Measurements from ENCODE around the gene PLD1.
A peak's percentile ranks its signal among the peaks of the same experiment; 100 is the strongest.

PLD1 gene

GRCh38 chr3:171732756-171733155, 77.5 kb downstream of the PLD1 start:
- no peaks in the 10 kb centered on the region for H3K9me3 ChIP-seq (ENCODE audit: insufficient read depth, low read depth, low read length)
- WGBS, result 73% methylated on average over 3 of the region's 3 CpGs
- H3K4me3 ChIP-seq (ENCODE audit: low read length), result no peak overlapping the region
- H3K4me1 ChIP-seq (ENCODE audit: insufficient read depth, low read length), result peaks cover 12% of the 10 kb centered on the region; the same call in 1 of the 2 replicates
- no peaks in the 10 kb centered on the region for H3K36me3 ChIP-seq (ENCODE audit: insufficient read depth, low read length)
- no peak overlapping the region for H3K27ac ChIP-seq (ENCODE audit: low read depth, low read length)
- H3K27me3 ChIP-seq (ENCODE audit: insufficient read depth, low read length), result no peaks in the 10 kb centered on the region
- no peak overlapping the region for H3K9ac ChIP-seq (ENCODE audit: low read depth, low read length)

GRCh38 chr3:171731691-171732090, 78.6 kb downstream of the PLD1 start:
- peaks cover 21% of the 10 kb centered on the region for H3K4me1 ChIP-seq (ENCODE audit: insufficient read depth, low read length)
- WGBS, result 68% methylated on average over 4 of the region's 4 CpGs
- H3K9ac ChIP-seq (ENCODE audit: low read depth, low read length), result no peak overlapping the region
- no peaks in the 10 kb centered on the region for H3K9me3 ChIP-seq (ENCODE audit: insufficient read depth, low read depth, low read length)
- H3K27me3 ChIP-seq (ENCODE audit: insufficient read depth, low read length), result no peaks in the 10 kb centered on the region
- H3K27ac ChIP-seq (ENCODE audit: low read depth, low read length), result no peak overlapping the region
- H3K36me3 ChIP-seq (ENCODE audit: insufficient read depth, low read length), result no peaks in the 10 kb centered on the region
- H3K4me3 ChIP-seq (ENCODE audit: low read length), result no peak overlapping the region

GRCh38 chr3:171729452-171730334, 80.6 kb downstream of the PLD1 start:
- H3K9ac ChIP-seq (ENCODE audit: low read depth, low read length), result no peak overlapping the region
- H3K9me3 ChIP-seq (ENCODE audit: insufficient read depth, low read depth, low read length), result no peaks in the 10 kb centered on the region
- H3K27ac ChIP-seq (ENCODE audit: low read depth, low read length), result no peak overlapping the region
- no peaks in the 10 kb centered on the region for H3K36me3 ChIP-seq (ENCODE audit: insufficient read depth, low read length)
- H3K27me3 ChIP-seq (ENCODE audit: insufficient read depth, low read length), result no peaks in the 10 kb centered on the region
- H3K4me3 ChIP-seq (ENCODE audit: low read length), result no peak overlapping the region
- H3K4me1 ChIP-seq (ENCODE audit: insufficient read depth, low read length), result peaks cover 21% of the 10 kb centered on the region
- WGBS, result 100% methylated on average over 3 of the region's 3 CpGs

- 46% methylated on average over 2 of the region's 3 CpGs for WGBS
Observed at GRCh38 chr3:171727288-171727687, 83.0 kb downstream of the PLD1 start.

GRCh38 chr3:171718493-171719185, 91.6 kb downstream of the PLD1 start:
- 49% methylated on average over 4 of the region's 4 CpGs for WGBS
- peaks cover 23% of the 10 kb centered on the region for H3K4me1 ChIP-seq (ENCODE audit: insufficient read depth, low read length)
- H3K9me3 ChIP-seq (ENCODE audit: insufficient read depth, low read depth, low read length), result peaks cover 13% of the 10 kb centered on the region; the same call in 1 of the 2 replicates
- no peaks in the 10 kb centered on the region for H3K36me3 ChIP-seq (ENCODE audit: insufficient read depth, low read length)
- no peaks in the 10 kb centered on the region for H3K27me3 ChIP-seq (ENCODE audit: insufficient read depth, low read length)
- H3K9ac ChIP-seq (ENCODE audit: low read depth, low read length), result no peak overlapping the region
- no peak overlapping the region for H3K27ac ChIP-seq (ENCODE audit: low read depth, low read length)
- H3K4me3 ChIP-seq (ENCODE audit: low read length), result no peak overlapping the region

More at GRCh38 chr3:171727288-171727687, 83.0 kb downstream of the PLD1 start:
- H3K36me3 ChIP-seq (ENCODE audit: insufficient read depth, low read length), result no peaks in the 10 kb centered on the region
- peak overlapping the region; percentile 3; the same call in 1 of the 2 replicates for H3K27ac ChIP-seq (ENCODE audit: low read depth, low read length)
- H3K27me3 ChIP-seq (ENCODE audit: insufficient read depth, low read length), result no peaks in the 10 kb centered on the region
- H3K9ac ChIP-seq (ENCODE audit: low read depth, low read length), result no peak overlapping the region
- H3K9me3 ChIP-seq (ENCODE audit: insufficient read depth, low read depth, low read length), result no peaks in the 10 kb centered on the region
- H3K4me3 ChIP-seq (ENCODE audit: low read length), result no peak overlapping the region
- H3K4me1 ChIP-seq (ENCODE audit: insufficient read depth, low read length), result peaks cover 15% of the 10 kb centered on the region

GRCh38 chr3:171715155-171715554, 95.1 kb downstream of the PLD1 start:
- no peaks in the 10 kb centered on the region for H3K36me3 ChIP-seq (ENCODE audit: insufficient read depth, low read length)
- peaks cover 15% of the 10 kb centered on the region for H3K4me1 ChIP-seq (ENCODE audit: insufficient read depth, low read length)
- no peak overlapping the region for H3K27ac ChIP-seq (ENCODE audit: low read depth, low read length)
- 98% methylated on average over 2 of the region's 2 CpGs for WGBS
- peaks cover 13% of the 10 kb centered on the region; the same call in 1 of the 2 replicates for H3K9me3 ChIP-seq (ENCODE audit: insufficient read depth, low read depth, low read length)
- H3K9ac ChIP-seq (ENCODE audit: low read depth, low read length), result no peak overlapping the region
- H3K4me3 ChIP-seq (ENCODE audit: low read length), result no peak overlapping the region
- H3K27me3 ChIP-seq (ENCODE audit: insufficient read depth, low read length), result no peaks in the 10 kb centered on the region

- no peak overlapping the region for H3K9ac ChIP-seq (ENCODE audit: low read depth, low read length)
- no peak overlapping the region for H3K4me3 ChIP-seq (ENCODE audit: low read length)
- no peaks in the 10 kb centered on the region for H3K36me3 ChIP-seq (ENCODE audit: insufficient read depth, low read length)
- H3K4me1 ChIP-seq (ENCODE audit: insufficient read depth, low read length), result no peaks in the 10 kb centered on the region
- 81% methylated on average over 7 of the region's 8 CpGs for WGBS
- peaks cover 13% of the 10 kb centered on the region; the same call in 1 of the 2 replicates for H3K9me3 ChIP-seq (ENCODE audit: insufficient read depth, low read depth, low read length)
- H3K27ac ChIP-seq (ENCODE audit: low read depth, low read length), result no peak overlapping the region
- H3K27me3 ChIP-seq (ENCODE audit: insufficient read depth, low read length), result no peaks in the 10 kb centered on the region
Observed at GRCh38 chr3:171712171-171712938, 97.9 kb downstream of the PLD1 start.

- H3K36me3 ChIP-seq (ENCODE audit: insufficient read depth, low read length), result no peaks in the 10 kb centered on the region
- H3K27ac ChIP-seq (ENCODE audit: low read depth, low read length), result no peak overlapping the region
- H3K4me3 ChIP-seq (ENCODE audit: low read length), result no peak overlapping the region
- no peaks in the 10 kb centered on the region for H3K27me3 ChIP-seq (ENCODE audit: insufficient read depth, low read length)
- H3K9ac ChIP-seq (ENCODE audit: low read depth, low read length), result no peak overlapping the region
- peaks cover 13% of the 10 kb centered on the region; the same call in 1 of the 2 replicates for H3K9me3 ChIP-seq (ENCODE audit: insufficient read depth, low read depth, low read length)
- WGBS, result 96% methylated on average over 3 of the region's 3 CpGs
- H3K4me1 ChIP-seq (ENCODE audit: insufficient read depth, low read length), result no peaks in the 10 kb centered on the region
Observed at GRCh38 chr3:171711461-171712170, 98.7 kb downstream of the PLD1 start.

- Histone ChIP-seq H3K27me3 (ENCODE audit: insufficient read depth, low read length) (no peaks in the 10 kb centered on the region), H3K9me3 (ENCODE audit: insufficient read depth, low read depth, low read length) (0 out of 2 replicates have a peak, but pooled peaks cover 6% of the 10 kb centered on the region), H3K36me3 (ENCODE audit: insufficient read depth, low read length) (no peaks in the 10 kb centered on the region), H3K9ac (ENCODE audit: low read depth, low read length) (no peak overlapping the region), H3K4me1 (ENCODE audit: insufficient read depth, low read length) (no peaks in the 10 kb centered on the region), H3K4me3 (ENCODE audit: low read length) (no peak overlapping the region), H3K27ac (ENCODE audit: low read depth, low read length) (no peak overlapping the region)
- WGBS, result 94% methylated on average over 17 of the region's 17 CpGs
Observed at GRCh38 chr3:171710359-171710758, 99.9 kb downstream of the PLD1 start.

- Histone ChIP-seq H3K27ac (ENCODE audit: low read depth, low read length) (no peak overlapping the region), H3K27me3 (ENCODE audit: insufficient read depth, low read length) (no peaks in the 10 kb centered on the region), H3K9ac (ENCODE audit: low read depth, low read length) (no peak overlapping the region), H3K4me3 (ENCODE audit: low read length) (no peak overlapping the region), H3K9me3 (ENCODE audit: insufficient read depth, low read depth, low read length) (peaks cover 12% of the 10 kb centered on the region), H3K4me1 (ENCODE audit: insufficient read depth, low read length) (no peaks in the 10 kb centered on the region; the same call in 1 of the 2 replicates), H3K36me3 (ENCODE audit: insufficient read depth, low read length) (no peaks in the 10 kb centered on the region)
- WGBS, result 80% methylated on average over 8 of the region's 8 CpGs
Observed at GRCh38 chr3:171704814-171705213, 105.5 kb downstream of the PLD1 start.

Measured in HUES64 (cell line).